HG03521 (cell line): ENCODE measurements around the gene OR7C1.
"Not testable (repeated sequence)": the region's sequence is repeated elsewhere in the genome, so short reads cannot be mapped to it uniquely, and the experiment has no call there.

Experiments used
- ATAC-seq: cut with Tn5 transposase; IDR thresholded peaks from one replicate; pipeline ENCODE4 v1.9.1; 2021; ENCODE audit warnings: mild to moderate bottlenecking, moderate library complexity; ENCODE audit not compliant: unreplicated experiment

OR7C1 gene

DNA sequence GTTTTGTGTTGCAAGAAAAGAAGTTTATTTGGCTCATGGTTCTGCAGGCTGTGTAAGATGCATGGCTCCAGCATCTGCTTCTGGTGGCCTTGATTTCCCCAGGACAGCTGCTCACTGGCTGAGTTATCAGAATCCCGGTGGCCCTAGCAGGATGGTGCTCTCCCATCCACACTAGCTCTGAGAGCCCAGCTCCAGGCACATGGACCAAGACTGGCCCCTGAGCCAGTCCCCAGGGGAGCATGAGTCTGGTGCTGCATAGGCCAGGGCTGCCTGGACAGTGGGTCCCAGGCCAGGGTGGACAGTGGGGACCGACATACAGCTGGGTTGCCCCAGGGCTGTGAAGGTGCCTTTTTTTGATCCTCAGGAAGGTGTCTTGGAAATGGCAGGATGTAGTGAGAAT is 67.0 kb downstream of the OR7C1 start:
- ATAC-seq = no peak

DNA sequence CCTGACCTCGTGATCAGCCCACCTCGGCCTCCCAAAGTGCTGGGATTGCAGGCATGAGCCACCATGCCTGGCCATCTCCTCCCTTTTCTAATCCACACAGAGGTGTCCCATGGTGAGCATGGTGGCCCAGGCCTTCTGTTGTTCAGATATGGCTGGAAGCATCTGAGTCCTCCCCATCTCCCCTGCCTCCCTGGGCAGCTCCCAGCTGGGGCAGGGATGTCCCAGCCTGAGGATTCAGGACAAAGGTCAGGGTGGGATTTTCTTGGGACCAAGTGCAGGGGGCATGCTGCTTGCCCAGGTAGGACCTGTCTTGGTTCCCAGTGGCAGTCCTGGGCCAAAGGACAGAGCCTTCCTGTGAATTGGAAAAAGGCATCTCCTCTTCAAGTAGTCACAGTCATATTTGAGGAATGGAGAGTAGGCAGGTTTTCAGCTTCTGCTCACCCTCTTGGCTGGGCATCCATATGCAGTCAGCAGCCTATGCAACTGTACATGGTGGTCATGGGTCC is 67.5 kb downstream of the OR7C1 start:
- ATAC-seq = no peak

GRCh38 chr19:14765841-14766240 is 69.1 kb downstream of the OR7C1 start:
- ATAC-seq = not testable (repeated sequence)

DNA sequence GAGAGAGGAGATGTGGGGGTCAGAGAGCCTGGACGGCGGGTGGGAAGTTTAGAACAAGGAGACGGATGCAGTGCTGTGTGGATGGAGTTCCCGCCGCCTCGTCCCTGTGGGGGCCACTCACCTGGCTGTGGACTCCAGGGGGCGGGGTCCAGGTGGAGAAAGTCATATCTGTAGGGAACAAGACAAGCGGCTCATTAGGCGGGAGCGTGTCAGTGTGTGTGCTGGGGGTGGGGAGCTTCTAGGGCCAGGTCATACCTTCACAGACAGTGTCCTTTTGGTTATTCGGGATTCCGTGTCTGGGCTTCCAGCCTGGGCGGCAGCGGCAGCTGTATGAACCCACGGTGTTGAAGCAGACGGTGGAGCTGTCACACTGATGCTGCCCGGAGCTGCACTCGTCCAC is 69.6 kb downstream of the OR7C1 start:
- not testable (repeated sequence) for ATAC-seq

DNA sequence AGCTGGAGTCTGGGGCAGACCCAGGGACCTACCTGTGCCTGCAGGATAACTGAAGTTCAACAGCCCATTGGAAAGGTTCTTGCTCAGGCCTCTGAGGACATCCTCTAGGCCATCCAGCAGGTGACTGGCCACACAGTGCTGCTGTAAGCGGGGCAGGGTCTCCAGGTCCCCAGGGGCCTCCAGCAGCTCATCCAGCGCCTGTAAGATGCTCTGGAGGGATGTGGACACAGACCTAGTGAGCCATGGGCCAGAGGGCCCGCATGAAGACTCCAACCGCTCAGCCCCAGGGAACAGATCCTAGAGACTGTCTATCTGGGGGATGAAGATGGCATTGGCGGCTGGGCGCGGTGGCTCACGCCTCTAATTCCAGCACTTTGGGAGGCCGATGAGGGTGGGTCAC is 70.6 kb downstream of the OR7C1 start:
- no peak for ATAC-seq

DNA sequence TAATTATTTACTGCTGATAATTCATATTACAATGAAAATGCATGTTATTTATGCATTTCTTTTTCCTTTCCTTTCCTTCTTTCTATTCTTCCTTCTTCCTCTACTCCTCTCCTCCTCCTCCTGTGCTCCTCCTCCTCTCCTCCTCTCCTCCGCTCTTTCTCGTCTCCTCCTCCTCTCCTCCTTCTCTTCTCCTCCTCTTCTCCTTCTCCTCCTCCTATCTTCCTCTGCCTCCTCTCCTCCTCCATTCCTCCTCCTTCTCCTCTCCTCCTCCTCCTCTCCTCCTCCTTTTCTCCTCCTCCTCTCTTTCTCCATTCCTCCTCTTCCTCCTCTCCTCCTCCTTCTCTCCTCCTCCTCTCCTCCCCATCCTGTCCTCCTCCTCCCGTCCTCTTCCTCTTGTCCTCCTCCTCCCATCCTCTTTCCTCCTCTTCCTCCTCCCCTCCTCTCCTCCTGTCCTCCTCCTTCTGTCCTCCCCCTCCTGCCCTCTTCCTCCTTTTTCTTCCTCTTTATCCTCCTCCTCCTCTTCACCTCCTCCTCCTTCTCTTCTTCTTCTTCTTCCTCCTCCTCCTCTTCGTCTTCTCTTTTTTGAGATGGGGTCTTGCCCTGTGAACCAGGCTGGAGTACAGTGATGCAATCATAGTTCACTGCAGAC is 71.4 kb downstream of the OR7C1 start:
- no peak for ATAC-seq

DNA sequence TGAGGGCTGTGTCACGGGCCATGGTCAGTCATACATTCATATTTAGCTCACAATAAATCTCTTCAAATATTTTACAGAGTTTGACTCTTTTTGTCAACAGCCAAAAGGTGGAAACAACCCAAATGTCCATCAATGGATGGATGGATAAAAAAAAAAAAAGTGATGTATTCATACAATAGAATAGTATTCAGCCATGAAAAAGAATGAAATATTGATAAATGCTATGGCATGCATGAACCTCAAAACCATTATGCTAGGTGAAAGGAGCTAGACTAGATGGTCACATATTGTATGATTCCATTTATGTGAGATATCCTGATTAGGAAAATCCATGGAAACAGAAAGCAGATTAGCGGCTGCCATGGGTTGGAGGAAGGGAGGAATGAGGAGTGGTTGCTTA is 72.9 kb downstream of the OR7C1 start:
- ATAC-seq = no peak

- ATAC-seq = no peak
These were observed 73.4 kb downstream of the OR7C1 start for GRCh38 chr19:14761607-14762006.

DNA sequence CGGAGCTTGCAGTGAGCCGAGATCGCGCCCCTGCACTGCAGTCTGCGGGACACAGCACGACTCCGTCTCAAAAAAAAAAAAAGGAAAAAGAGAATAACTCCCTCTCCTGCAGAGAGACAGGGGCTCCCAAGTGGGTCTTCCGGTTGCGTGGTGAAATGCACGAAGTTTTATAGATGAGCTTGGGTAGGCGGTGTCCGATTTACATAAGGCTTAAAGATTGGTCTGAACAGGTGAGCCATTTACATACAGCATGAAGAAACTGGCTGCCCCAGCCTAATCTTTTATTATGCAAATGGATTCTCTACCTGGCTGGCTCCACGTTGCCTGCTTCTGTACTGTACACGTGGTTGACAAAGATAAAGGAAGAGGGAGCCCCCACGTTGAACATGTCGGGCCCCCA is 76.2 kb downstream of the OR7C1 start:
- no peak for ATAC-seq

DNA sequence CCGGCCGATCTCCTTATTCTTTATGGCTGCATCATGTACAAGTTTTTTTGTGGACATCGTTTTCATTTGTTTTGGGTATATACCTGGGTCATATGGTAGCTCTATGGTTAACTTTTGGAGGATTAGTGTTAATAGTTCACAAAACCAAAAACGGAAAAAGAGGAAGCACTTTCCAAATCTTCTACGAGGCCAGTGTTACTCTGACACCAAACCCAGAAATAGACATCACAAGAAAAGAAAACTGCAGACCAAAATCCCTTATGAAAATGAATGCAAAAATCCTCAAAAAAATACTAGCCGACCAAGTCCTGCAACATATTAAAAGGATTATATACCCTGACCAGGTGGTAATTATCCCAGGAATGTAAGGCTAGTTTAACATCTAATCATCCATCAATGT is 86.4 kb downstream of the OR7C1 start:
- ATAC-seq = no peak
